ENCODE measurements around the gene RREB1. TPM values are rescaled to one million over a fixed set of nuclear protein-coding genes. Genes with fewer than 3 reads are reported as not detected.
A peak's percentile ranks its signal among the peaks of the same experiment; 100 is the strongest.

RREB1 gene
- total RNA-seq, 2 experiments from 2014 or later: 14.7 to 18.1 TPM

DNA sequence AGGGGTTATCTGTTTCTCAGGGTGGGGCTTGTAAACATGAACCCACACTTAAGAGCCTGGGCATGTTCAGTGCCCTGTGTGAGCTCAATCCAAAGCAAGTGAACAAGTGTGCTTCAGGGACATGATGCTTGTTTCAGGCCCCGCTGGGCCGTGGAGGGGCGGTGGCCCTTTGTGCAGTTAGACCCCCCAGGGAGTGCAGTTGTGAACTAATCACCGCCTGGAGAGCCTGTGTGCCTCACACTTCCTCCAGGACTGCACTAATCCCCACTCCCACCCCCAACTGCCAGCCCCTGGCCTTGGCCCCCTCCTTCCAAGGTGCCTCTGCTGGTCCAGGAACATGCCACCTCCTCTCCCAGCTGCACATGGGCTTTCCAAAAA, 58.1 kb downstream of the RREB1 start:
- Mint-ChIP-seq H3K27me3 (no peaks in the 10 kb centered on the region), H3K27ac (no peak overlapping the region), H3K4me1 (peaks cover 40% of the 10 kb centered on the region), H3K4me3 (no peak overlapping the region), H3K36me3 (ENCODE audit: low read depth) (peaks cover 4% of the 10 kb centered on the region), H3K9me3 (ENCODE audit: low read depth) (no peaks in the 10 kb centered on the region)
- CTCF ChIA-PET: interaction anchor here (0.9 to 2.4 kb wide), 2 partner anchors 11 to 66 kb away, joined by 3 to 10 read pairs; no protein-coding TSS in a partner anchor
- intact Hi-C loops (cut with DNase I, micrococcal nuclease): no loop called here
- ATAC-seq (no peak), DNase-seq (no peak)
- POLR2A ChIA-PET: no interaction called here

DNA sequence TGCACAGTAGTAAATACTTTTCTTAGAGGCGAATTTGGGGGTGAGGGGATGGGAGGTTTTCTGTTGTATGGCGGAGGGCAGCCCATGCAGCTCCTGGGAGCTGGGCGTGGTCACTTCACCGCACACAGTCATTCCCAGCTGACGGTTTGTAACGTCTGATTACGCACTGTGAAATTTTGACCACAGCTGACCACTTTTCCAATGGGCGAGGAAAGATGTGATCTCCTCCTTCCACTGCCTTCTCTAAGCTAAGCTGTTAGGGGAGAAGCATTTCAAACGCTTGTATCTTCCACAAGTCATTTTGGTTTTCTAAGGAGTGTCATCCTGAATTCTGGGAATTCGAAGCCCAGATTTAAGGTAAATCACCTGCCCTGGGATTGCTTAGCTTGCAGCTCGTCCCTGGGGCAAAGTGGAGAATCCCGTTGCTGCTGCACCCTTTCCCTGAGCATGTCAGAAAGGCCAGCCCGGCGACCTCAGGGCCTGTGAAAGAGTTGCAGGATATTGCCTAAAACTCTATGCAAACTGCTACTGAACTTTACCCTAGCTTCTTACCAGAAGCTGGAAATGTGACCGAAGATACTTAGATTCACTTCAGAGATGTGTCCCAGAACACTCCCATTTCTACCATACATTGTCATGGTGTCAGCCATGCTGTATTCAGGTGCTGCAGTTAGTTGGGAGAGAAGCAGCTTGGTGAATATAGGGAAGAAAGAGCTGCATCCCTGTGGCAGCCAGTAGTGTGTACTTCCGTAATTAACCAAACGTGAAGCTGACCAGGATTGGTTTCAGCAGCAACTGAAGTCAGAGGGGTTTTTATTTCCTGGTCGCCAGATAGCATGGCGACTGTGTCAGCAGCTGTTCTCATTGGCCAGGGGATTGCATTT, 58.9 kb downstream of the RREB1 start:
- Mint-ChIP-seq H3K36me3 (ENCODE audit: low read depth) (peaks cover 5% of the 10 kb centered on the region), H3K27me3 (no peaks in the 10 kb centered on the region), H3K4me3 (no peak overlapping the region), H3K4me1 (peaks cover 39% of the 10 kb centered on the region), H3K9me3 (ENCODE audit: low read depth) (no peaks in the 10 kb centered on the region), H3K27ac (no peak overlapping the region)
- ATAC-seq: no peak
- DNase-seq: no peak
- ChIA-PET POLR2A (interaction anchor here (0.6 kb wide), 1 partner anchor 60 kb away, joined by 5 read pairs; no protein-coding TSS in a partner anchor), CTCF (interaction anchor here (0.9 to 2.4 kb wide), 3 partner anchors 12 to 67 kb away, joined by 3 to 10 read pairs (median 3); no protein-coding TSS in a partner anchor)
- intact Hi-C loops (cut with DNase I, micrococcal nuclease): no loop called here

DNA sequence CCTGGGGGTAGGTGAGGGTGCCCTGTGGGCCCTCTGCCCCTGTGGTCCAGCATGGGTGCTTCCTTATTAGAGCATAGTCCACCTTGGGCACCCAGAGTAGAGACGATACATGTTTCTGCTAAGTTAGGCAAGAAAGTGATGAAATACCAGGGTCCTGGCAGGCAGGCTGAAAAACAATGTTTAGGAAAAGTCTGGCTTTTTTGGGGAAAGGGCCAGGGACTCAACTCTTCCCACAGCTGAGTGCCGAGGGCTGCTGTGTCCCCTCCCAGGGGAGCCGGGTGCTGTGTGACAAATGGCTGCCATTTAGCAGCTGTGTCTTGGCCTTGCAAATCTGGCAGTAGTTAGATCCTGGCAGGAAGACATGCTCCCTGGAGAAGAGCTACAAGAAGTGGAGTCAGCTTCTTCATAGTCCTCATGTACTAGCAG, 61.5 kb downstream of the RREB1 start:
- ChIA-PET POLR2A (interaction anchor here (0.9 to 1.3 kb wide), 2 partner anchors 14 to 28 kb away, joined by 3 to 4 read pairs; no protein-coding TSS in a partner anchor), CTCF (interaction anchor here (0.6 to 1.4 kb wide), 2 partner anchors 8 to 69 kb away, joined by 4 read pairs; no protein-coding TSS in a partner anchor)
- H3K4me1 Mint-ChIP-seq: peaks cover 31% of the 10 kb centered on the region
- ATAC-seq (no peak), DNase-seq (no peak)
- intact Hi-C loops (cut with DNase I, micrococcal nuclease): no loop called here
- H3K36me3 Mint-ChIP-seq (ENCODE audit: low read depth): peaks cover 6% of the 10 kb centered on the region
- H3K27ac Mint-ChIP-seq: no peak overlapping the region
- H3K27me3 Mint-ChIP-seq: no peaks in the 10 kb centered on the region
- H3K4me3 Mint-ChIP-seq: no peak overlapping the region
- no peaks in the 10 kb centered on the region for H3K9me3 Mint-ChIP-seq (ENCODE audit: low read depth)

DNA sequence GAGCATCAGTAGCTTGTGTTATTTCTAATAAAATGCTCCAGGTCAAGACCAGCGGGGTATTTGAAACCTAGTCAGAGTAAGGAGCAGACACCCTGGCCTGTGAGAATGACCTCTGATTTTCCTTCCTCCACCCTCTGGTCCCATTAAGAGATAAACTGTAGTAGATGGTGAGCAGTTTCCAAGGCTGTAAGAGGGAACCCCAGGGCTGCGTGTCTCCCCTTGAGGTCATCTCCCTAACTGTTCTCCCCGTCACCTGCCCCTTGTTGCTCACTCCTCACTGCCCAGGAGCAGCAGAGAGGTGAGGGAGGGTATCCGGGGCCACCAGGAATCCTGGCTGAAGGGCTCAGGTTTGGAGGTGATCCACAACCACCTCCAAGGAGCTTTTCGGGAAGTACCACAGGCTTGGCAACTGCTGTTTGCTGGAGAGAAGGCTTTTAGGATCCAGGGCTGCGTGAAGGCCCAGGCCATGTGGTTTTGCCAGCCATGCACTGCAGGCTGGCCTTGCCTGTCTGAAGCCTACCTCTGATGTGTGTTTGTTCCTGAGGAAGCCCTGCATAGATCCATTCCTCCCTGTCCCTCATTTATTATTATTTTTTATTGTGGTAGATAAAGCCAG, 62.5 kb downstream of the RREB1 start:
- CTCF ChIA-PET: interaction anchor here (0.6 to 1.4 kb wide), 2 partner anchors 9 to 68 kb away, joined by 4 read pairs; no protein-coding TSS in a partner anchor
- Mint-ChIP-seq H3K4me3 (no peak overlapping the region), H3K9me3 (ENCODE audit: low read depth) (no peaks in the 10 kb centered on the region), H3K27me3 (no peaks in the 10 kb centered on the region), H3K4me1 (peaks cover 26% of the 10 kb centered on the region), H3K36me3 (ENCODE audit: low read depth) (peaks cover 2% of the 10 kb centered on the region), H3K27ac (no peak overlapping the region)
- POLR2A ChIA-PET: interaction anchor here (1.3 kb wide), 1 partner anchor 13 kb away, joined by 3 read pairs; no protein-coding TSS in a partner anchor
- intact Hi-C loops (cut with DNase I, micrococcal nuclease): no loop called here
- ATAC-seq (no peak), DNase-seq (no peak)

DNA sequence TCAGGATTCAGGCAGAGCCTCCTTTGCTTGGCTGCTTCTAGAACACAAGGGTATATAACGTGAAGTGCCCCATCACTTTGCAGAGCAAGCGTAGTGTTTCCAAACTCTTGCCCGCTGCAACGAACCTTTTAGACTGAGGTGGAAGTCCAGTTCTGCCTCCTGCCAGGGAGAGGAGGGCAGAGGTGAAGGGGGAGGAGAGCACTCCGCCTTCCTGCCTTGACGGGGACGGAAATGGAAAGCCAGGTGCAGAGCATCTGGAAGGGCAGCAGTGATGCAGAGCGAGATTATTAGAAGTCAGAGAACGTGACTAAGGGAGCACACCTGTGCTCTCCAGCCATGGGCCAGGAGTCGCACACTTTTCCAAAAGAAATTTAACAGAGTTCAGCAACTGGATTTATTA, 63.4 kb downstream of the RREB1 start:
- ChIA-PET CTCF (no interaction called here), POLR2A (interaction anchor here (0.6 kb wide), 1 partner anchor 49 kb away, joined by 4 read pairs; no protein-coding TSS in a partner anchor)
- Mint-ChIP-seq H3K4me3 (no peak overlapping the region), H3K27me3 (no peaks in the 10 kb centered on the region), H3K9me3 (ENCODE audit: low read depth) (no peaks in the 10 kb centered on the region), H3K4me1 (peaks cover 21% of the 10 kb centered on the region), H3K36me3 (ENCODE audit: low read depth) (peaks cover 2% of the 10 kb centered on the region), H3K27ac (peak overlapping the region; percentile 29)
- ATAC-seq: no peak
- DNase-seq: no peak
- intact Hi-C loops (cut with DNase I, micrococcal nuclease): no loop called here

DNA sequence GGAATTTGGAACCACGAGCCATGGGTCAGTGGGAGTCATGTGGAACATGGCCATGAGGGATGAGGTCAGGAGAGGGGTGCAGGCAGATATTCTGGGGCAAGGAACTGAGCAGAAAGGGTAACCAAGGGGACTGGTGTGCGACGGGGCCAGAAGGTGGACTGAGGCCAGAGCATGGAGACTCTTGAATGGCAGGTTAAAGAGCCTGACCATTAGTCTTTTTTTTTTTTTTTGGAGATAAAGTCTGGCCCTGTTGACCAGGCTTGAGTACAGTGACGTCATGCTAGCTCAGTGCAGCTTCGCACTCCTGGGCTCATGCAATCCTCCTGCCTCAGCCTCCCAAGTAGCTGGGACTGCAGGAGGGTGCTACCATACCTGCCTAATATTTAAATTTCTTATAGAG, 64.0 kb downstream of the RREB1 start:
- H3K4me1 Mint-ChIP-seq: peaks cover 21% of the 10 kb centered on the region
- POLR2A ChIA-PET: no interaction called here
- peaks cover 2% of the 10 kb centered on the region for H3K36me3 Mint-ChIP-seq (ENCODE audit: low read depth)
- ATAC-seq: no peak
- CTCF ChIA-PET: interaction anchor here (0.9 kb wide), 1 partner anchor 467 kb away, joined by 3 read pairs; no protein-coding TSS in a partner anchor
- no peaks in the 10 kb centered on the region for H3K27me3 Mint-ChIP-seq
- no peak overlapping the region for H3K27ac Mint-ChIP-seq
- intact Hi-C loops (cut with DNase I, micrococcal nuclease): no loop called here
- H3K4me3 Mint-ChIP-seq: no peak overlapping the region
- DNase-seq: no peak
- no peaks in the 10 kb centered on the region for H3K9me3 Mint-ChIP-seq (ENCODE audit: low read depth)

DNA sequence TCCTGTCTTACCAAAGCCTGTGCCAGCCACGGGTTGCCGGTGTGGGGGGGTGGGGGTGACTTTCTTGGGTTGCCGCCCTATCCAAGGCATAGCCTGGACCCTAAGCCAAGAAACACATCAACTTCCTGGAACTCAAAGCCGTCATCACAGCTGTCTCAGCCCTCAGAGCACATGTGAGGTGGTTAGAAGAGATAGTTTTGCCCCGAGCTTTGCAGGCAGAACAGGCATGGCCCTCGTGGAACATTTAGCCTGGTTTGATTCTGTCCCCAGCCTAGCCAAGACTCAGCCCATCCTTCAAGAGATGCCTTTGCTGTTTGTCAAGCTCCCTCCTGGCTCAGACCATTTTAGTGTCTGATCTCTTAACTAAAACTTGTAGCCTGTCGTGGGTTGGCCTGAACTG, 64.9 kb downstream of the RREB1 start:
- intact Hi-C loops (cut with DNase I, micrococcal nuclease): no loop called here
- H3K9me3 Mint-ChIP-seq (ENCODE audit: low read depth): no peaks in the 10 kb centered on the region
- H3K4me1 Mint-ChIP-seq: peaks cover 21% of the 10 kb centered on the region
- POLR2A ChIA-PET: no interaction called here
- ATAC-seq: no peak
- no peaks in the 10 kb centered on the region for H3K27me3 Mint-ChIP-seq
- no peak overlapping the region for H3K27ac Mint-ChIP-seq
- CTCF ChIA-PET: interaction anchor here (0.7 to 0.9 kb wide), 2 partner anchors 11 to 468 kb away, joined by 3 read pairs; no protein-coding TSS in a partner anchor
- H3K4me3 Mint-ChIP-seq: no peak overlapping the region
- no peak for DNase-seq
- H3K36me3 Mint-ChIP-seq (ENCODE audit: low read depth): peaks cover 6% of the 10 kb centered on the region

DNA sequence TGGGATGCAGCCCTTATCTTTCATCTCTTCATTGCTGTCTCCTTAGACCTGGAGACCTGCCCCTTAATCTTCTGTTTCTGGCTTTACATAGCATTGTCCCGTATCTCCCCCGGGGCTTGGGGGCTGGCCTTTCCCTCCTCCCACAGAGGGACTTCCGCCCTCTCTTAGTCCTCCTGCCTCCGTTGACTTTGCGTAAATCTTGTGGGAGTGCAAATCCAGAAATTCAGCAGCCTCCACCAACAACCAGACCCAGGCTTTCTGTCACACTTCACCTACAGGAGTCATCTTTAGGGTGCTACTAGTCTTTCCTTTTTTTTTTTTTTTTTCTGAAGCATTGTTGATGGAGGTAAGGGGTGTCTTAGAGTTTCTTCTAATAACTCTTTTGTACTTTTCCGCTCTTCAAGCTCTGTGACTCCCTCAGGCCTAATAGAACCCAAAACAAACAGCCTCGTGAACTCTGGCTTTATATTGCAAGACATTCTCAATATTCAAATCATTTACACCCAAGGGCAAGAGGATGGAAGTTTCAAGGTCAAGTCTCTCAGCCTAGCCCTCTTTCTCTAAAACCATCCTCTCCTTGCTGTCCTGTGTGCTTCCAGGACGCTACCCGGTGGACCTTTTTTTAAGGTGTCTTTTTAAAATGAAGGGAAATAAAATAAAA, 66.2 kb downstream of the RREB1 start:
- ATAC-seq (no peak), DNase-seq (no peak)
- Mint-ChIP-seq H3K36me3 (ENCODE audit: low read depth) (peaks cover 11% of the 10 kb centered on the region), H3K9me3 (ENCODE audit: low read depth) (no peaks in the 10 kb centered on the region), H3K27me3 (no peaks in the 10 kb centered on the region), H3K4me3 (no peak overlapping the region), H3K4me1 (peaks cover 14% of the 10 kb centered on the region), H3K27ac (no peak overlapping the region)
- CTCF ChIA-PET: interaction anchor here (0.5 to 0.8 kb wide), 5 partner anchors 12 to 379 kb away, joined by 3 to 5 read pairs (median 4); no protein-coding TSS in a partner anchor
- intact Hi-C loops (cut with DNase I, micrococcal nuclease): no loop called here
- POLR2A ChIA-PET: no interaction called here

DNA sequence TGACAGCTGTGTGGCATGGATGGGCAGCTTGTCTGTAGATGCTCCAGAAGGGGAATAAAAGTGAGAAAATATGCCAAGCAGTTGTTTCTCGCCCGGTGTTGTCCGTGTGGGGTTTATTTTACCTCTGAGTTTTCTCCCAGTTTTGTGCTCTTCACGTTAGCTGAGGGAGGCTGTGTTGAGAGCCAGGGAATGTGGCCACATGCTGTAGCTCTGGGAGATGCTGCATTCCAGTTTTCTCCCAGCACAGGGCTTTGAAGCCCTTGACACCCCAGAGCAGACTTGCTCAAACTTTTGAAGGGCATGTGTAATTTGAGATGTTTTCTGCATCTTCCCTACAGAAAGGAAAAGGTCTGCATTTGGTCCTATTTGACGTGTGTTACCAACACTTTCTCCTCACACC, 67.7 kb downstream of the RREB1 start:
- intact Hi-C loops (cut with DNase I, micrococcal nuclease): no loop called here
- Mint-ChIP-seq H3K9me3 (ENCODE audit: low read depth) (no peaks in the 10 kb centered on the region), H3K4me1 (peaks cover 9% of the 10 kb centered on the region), H3K27me3 (no peaks in the 10 kb centered on the region), H3K27ac (no peak overlapping the region), H3K4me3 (no peak overlapping the region), H3K36me3 (ENCODE audit: low read depth) (peaks cover 18% of the 10 kb centered on the region)
- DNase-seq (no peak), ATAC-seq (no peak)
- CTCF ChIA-PET: no interaction called here
- POLR2A ChIA-PET: no interaction called here

DNA sequence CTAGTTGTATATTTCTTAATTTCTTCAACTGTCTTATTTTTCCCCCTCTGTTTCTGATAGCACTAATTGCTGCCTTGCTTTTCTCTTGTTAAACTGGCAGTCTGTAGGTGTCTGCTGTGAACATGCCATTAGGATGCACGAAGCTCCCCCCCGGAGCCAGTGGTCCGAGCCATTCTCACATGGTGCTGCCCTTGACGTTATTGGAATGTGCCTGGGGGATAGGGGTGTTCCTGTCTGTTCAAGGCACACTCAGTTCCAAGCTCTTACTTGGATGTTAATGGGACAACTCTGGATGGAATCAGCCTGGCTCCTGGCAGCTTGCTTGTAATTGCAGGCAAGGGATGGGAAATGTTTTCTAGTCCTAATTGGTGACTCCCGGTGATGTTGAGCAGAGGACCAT, 68.4 kb downstream of the RREB1 start:
- no peak for ATAC-seq
- H3K9me3 Mint-ChIP-seq (ENCODE audit: low read depth): no peaks in the 10 kb centered on the region
- no peak overlapping the region for H3K4me3 Mint-ChIP-seq
- H3K27ac Mint-ChIP-seq: no peak overlapping the region
- no peaks in the 10 kb centered on the region for H3K27me3 Mint-ChIP-seq
- H3K36me3 Mint-ChIP-seq (ENCODE audit: low read depth): peaks cover 23% of the 10 kb centered on the region
- ChIA-PET CTCF (no interaction called here), POLR2A (interaction anchor here (0.7 kb wide), 1 partner anchor 40 kb away, joined by 3 read pairs; no protein-coding TSS in a partner anchor)
- intact Hi-C loops (cut with DNase I, micrococcal nuclease): no loop called here
- H3K4me1 Mint-ChIP-seq: peaks cover 4% of the 10 kb centered on the region
- no peak for DNase-seq

DNA sequence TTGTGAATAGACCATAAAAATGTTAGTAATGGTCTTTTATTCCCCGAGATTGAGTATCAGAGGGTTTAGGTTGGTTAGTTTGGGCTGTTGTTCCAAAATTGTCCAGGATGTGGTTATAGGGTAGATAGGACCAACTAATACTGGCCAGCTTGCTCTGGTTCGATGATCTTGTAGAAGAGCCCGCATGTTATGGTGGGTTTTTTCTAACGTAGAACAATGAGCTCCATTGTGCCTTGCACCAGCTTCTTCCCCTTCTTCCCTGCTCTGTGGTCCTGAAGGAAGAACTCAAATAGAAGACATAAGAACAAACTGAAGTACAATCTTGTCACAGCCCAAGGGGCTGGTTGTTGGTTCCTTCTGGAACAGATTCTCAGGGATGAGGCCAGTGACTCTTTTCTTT, 70.5 kb downstream of the RREB1 start:
- DNase-seq (no peak), ATAC-seq (no peak)
- H3K4me1 Mint-ChIP-seq: no peaks in the 10 kb centered on the region
- peaks cover 36% of the 10 kb centered on the region for H3K36me3 Mint-ChIP-seq (ENCODE audit: low read depth)
- intact Hi-C loops (cut with DNase I, micrococcal nuclease): no loop called here
- no peaks in the 10 kb centered on the region for H3K27me3 Mint-ChIP-seq
- POLR2A ChIA-PET: no interaction called here
- CTCF ChIA-PET: interaction anchor here (0.6 kb wide), 1 partner anchor 48 kb away, joined by 3 read pairs; no protein-coding TSS in a partner anchor
- no peaks in the 10 kb centered on the region for H3K9me3 Mint-ChIP-seq (ENCODE audit: low read depth)
- no peak overlapping the region for H3K4me3 Mint-ChIP-seq
- no peak overlapping the region for H3K27ac Mint-ChIP-seq
